GM21786 (cell line): Measurements from ENCODE around the gene RPRD1B.

Experiments used
- ATAC-seq: cut with Tn5 transposase; IDR thresholded peaks from one replicate; pipeline ENCODE4 v1.9.1; 2021; ENCODE audit not compliant: unreplicated experiment

RPRD1B gene

GRCh38 chr20:38033330-38034107 is at the start of gene RPRD1B, which contains the start of gene TTI1:
TSS of gene RPRD1B (plus strand) at chr20:38033746. CDS start at chr20:38033948, 202 bp downstream.
TSS of gene TTI1 (minus strand) at chr20:38033456. CDS start at chr20:38013816, 19,640 bp downstream.
- ATAC-seq = peak; percentile 75

DNA sequence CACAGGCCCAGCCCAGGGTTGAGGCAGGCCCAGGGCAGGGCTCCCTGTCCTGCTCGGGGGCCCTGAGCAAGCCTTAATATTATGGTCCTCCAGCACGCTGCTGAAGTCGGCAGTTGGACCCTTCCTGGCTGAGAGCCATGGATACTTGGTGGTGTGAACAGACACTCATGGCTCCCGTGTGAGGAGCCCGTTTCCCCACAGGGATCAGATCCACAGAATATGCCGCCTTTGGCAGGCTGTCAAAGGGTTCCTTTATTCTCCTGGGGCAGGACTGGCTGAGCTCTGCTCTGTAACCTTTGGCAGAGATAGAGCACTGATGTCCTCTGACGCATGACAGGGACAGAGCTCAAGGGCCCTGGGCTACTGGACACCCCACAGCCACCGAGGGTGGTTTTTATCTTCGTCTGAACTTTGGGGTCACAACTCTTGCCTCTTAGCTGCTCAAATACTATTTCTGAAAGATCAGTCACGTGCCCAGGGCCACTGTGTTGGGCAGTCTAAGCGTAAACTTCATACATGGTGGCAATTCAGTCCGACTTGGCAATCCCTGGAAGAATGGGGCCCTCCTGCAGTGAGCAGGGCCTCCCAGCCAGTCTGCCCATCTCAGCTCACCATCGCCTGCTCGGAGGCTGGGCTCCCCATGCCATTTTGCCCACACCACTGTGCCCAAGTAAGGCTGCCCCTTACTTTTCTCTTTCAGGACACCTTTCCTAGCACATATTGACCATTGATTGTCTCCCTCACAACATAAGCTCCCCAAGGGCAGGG is 49.3 kb upstream of the RPRD1B start:
- no peak for ATAC-seq

- ATAC-seq = no peak
These were observed 47.3 kb upstream of the RPRD1B start for GRCh38 chr20:37986044-37986858.

- ATAC-seq = no peak
These were observed 46.5 kb upstream of the RPRD1B start for GRCh38 chr20:37986873-37987601.

DNA sequence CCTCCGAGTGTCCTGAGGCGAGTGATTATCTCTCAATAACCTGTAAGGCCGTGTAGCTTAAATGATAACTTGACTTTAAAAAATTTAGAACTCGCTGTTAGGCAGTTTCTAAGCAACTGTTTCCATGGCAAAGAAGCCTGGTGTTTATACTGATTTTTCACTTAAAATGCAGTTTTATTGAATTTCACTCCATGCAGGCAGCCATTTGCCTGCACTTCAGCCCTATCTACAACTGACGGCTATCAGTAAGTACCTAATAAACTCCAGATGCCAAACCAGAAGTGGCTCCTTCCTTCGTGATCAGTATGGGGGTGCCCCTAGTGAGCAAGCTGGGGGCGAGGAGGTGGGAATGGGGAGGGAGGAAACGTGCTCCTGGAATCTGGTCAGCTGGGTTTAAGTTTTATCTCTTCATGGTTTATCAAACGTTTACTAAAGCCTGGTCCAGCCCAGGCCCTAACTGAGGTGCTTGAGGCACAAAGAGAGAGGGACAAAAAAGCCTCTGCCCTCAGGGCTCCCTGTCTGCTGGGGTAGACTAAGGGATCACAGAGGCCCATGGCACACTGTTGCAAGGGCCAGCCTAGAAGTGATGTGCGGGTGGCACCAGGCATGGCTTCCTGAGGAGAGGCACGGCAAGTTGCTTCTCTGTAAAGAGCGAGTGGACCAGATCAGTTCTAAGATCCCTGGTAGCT is 45.8 kb upstream of the RPRD1B start:
- no peak for ATAC-seq

DNA sequence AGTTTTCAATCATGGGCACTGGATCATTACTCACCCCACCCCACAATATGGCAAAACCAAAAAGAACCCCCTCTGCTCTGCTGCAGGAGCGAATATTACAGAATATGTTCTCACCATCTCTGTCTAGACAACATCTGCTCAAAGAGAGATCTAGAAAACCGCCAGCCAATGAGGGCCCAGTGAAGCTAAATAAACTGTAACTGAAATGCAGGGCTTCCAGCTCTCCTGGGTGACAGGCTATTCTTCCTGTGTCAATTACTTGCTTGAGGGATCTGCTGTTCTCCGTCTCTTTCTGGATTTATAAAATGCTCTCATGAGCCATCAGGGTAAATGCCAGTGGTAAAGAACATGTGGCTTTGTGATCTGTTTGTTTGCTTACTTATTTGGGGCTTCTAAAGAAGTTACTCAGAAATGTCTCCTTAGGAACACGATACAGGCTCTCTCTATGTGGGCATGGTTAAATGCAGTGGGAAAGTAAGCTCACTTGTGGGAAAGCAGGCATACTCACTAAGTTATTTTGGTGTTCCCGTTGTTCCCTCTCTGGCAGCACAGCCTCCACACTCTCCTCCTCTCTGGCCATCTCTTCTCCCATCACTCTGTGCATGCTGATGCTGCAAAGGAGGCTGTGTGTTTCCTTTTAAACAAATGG is 45.1 kb upstream of the RPRD1B start:
- ATAC-seq = no peak

GRCh38 chr20:37989601-37990295 is 43.8 kb upstream of the RPRD1B start:
- ATAC-seq = no peak

DNA sequence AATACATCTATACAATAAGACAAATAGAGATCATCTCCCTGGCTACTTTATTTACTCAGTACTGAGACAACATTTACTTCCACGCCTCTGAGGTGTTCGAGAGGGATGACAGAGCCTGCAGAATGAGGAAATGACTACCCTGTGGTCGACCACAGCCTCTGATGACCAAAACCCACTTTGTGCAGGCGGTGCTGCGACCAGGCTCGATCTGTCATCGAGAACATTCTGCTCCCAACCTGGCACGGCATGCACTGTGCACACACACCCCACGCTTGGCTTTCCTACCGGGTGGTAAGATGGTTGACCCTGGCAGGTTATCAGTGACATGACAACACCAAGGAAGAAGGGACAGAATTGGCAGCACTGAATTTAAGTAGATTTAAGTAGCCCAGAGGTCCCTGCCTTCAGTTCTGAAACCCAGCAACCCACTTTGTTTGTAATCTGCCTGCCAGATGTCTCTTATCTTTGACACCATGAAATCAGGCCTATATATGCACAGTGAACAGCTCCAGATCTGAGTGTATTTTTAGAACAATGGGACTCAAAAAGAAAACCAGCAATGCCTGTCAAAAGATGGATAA is 42.9 kb upstream of the RPRD1B start:
- ATAC-seq = peak; percentile 92

DNA sequence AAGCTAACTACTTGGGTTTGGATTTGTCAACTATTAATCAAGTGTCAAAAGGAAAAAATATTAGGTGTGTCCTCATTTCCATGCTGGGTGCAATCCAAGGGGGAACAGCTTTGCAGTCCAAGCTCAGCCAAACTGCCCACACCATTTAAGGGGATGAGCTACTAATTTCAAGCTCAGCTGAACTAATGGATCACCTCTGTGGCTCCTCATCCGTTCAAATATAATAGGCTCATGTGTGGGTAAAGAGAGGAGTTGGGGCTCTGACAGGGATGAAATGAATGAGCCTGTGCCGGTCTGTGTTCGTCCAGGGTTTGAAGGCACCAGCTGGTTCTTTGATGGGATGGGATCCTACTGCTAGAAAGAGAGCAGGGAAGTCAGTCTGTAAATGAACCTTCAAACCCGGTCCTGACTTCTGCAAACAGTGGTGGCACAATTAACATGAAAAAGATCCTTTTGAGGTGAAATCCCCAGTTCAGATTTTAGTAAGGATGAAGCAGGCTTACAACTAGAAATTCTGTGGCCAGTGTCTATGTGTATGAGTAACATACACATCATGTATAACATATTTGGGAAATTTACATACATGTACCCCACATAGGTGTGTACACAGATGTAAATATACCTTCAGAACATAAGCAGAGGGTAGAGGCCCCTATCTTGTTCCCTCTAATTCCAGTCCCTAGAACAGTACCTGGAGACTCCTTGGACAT is 42.2 kb upstream of the RPRD1B start:
- no peak for ATAC-seq

GRCh38 chr20:37991908-37992307 is 41.6 kb upstream of the RPRD1B start:
- ATAC-seq = no peak

GRCh38 chr20:37992802-37993409 is 40.6 kb upstream of the RPRD1B start:
- ATAC-seq = no peak

DNA sequence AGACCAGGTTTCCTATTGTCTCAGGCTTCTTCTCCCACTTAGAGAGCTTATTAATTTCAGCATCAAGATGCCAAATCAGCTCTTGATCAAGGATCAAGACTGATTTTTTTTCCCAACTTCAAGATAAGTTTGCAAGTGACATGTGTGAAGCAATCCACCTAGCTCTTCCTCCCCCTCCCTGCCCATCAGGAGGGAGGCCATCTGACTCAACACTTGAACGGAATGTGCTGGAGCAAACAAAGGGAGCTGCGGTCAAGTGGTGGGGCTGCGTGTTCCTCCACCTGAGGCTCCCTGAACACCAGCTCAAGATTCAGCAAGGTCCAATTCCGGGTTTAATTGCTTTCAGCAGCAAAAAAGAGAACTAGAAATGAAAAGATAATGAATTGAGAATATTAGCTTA is 39.0 kb upstream of the RPRD1B start:
- ATAC-seq = no peak

DNA sequence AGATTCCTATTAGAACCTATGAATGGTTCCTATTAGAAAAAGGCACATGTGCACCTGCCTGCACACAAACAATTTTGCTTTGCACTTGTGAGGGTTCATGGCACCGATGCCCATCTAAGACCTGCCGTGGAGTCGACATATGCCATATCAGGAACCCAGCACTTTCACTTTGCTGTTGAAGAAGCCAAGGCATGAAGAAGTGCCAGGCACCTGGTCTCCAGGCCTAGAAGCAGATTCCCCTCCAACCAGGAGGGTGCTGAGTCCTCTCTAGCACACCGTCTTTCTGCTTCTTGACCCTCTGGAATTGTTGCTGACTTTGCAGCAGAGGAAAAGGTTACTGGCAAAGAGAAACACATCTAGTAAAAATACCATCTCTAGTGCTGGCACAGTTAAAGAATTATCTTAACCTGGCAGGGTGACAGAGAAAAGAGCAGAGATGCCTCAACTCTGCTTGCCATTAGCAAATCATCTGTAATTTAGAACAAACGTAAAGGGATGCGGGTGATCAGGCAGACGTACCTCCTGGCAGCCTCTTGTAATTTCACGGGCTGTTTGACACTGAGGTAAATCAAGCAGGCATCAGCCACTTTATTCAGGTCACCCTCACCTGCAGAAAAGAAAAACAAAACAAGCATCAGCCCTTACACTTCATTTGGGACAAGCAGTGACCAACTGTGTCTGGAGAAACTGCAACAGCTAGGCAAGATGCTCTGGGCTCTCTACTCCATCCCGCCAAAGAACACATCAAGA is 37.5 kb upstream of the RPRD1B start:
- no peak for ATAC-seq

- ATAC-seq = no peak
These were observed 36.0 kb upstream of the RPRD1B start for GRCh38 chr20:37997516-37997915.

GRCh38 chr20:37999526-38000263 is 33.9 kb upstream of the RPRD1B start:
- no peak for ATAC-seq

DNA sequence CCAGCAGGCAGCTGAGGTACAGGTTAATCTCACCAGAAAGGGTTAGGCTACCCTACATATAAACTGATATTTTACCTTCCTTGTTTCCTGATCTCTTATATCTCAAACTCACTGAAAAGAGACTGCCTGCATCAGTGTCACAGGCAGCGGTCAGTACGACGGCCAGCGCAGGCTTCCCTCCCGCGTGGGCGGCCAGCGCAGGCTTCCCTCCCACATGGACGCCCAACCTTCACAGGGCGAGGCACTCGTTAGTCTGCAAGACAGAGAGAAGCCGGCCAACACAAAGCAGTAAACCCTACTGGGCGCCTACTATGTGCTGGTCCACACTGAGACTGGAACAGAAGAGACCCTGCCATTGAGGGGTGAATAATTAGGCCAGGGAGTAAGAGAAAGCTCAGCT is 33.3 kb upstream of the RPRD1B start:
- ATAC-seq = no peak
